Activated naive CD8-positive, alpha-beta T cell treated with anti-CD3 and anti-CD28 coated beads for 36 hours (primary cell): ENCODE results near the gene RNU2-1. TPM values are rescaled to one million over a fixed set of nuclear protein-coding genes. Genes with fewer than 3 reads are reported as not detected.
A peak's percentile ranks its signal among the peaks of the same experiment; 100 is the strongest.
"Not testable (repeated sequence)": the region's sequence is repeated elsewhere in the genome, so short reads cannot be mapped to it uniquely, and the experiment has no call there.

ENCODE experiments used
- DNase-seq: peaks from one replicate; pipeline ENCODE4 v3.0.0; 2021
- H3K27ac Mint-ChIP-seq: one replicate; pipeline ENCODE4 v1.8.0; 2022; ENCODE audit warnings: mild to moderate bottlenecking, moderate library complexity, mixed read lengths
- H3K27me3 Mint-ChIP-seq: one replicate; pipeline ENCODE4 v1.8.0; 2022; ENCODE audit warnings: mild to moderate bottlenecking, mixed read lengths
- H3K36me3 Mint-ChIP-seq: one replicate; pipeline ENCODE4 v1.8.0; 2021; ENCODE audit warnings: mild to moderate bottlenecking, mixed read lengths
- H3K4me1 Mint-ChIP-seq: one replicate; pipeline ENCODE4 v1.8.0; 2021; ENCODE audit warnings: mixed read lengths
- H3K4me3 Mint-ChIP-seq: one replicate; pipeline ENCODE4 v1.8.0; 2022; ENCODE audit warnings: mild to moderate bottlenecking, moderate library complexity, mixed read lengths
- H3K9me3 Mint-ChIP-seq: one replicate; pipeline ENCODE4 v1.8.0; 2022; ENCODE audit warnings: mixed read lengths
- total RNA-seq, 2 experiments: library from RNA; stranded (reverse); gene quantifications; one replicate each; pipeline ENCODE4 v1.2.3, GENCODE V29; 2021

The RNU2-1 gene
- total RNA-seq = 1,000 to 10,000 TPM; 3,764 to 4,468 TPM

DNA sequence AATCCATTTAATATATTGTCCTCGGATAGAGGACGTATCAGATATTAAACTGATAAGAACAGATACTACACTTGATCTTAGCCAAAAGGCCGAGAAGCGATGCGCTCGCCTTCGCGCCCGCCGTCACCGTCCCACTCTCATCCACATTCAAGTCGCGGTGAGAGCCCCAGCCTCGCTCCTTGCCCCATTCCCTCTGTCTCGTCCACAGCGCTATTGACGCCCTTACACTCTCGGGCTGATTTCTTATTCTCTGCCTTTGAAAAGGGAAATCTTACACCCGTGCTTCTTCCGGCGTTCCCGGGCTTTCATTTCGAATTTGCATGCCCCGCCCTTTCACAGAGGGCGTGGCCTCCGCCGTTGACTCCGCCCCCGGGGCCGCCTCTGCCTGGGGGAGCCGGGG is at the start of gene RNU2-1:
TSS of gene RNU2-1 (minus strand) at position 101 of the 400 bp plus-strand sequence.
- H3K27ac Mint-ChIP-seq = not testable (repeated sequence)

GRCh38 chr17:43272914-43273313 is 39.1 kb upstream of the RNU2-1 start:
- not testable (repeated sequence) for H3K4me1 Mint-ChIP-seq, H3K27me3 Mint-ChIP-seq, H3K9me3 Mint-ChIP-seq, DNase-seq, H3K36me3 Mint-ChIP-seq, H3K4me3 Mint-ChIP-seq, H3K27ac Mint-ChIP-seq

More for the DNA sequence above, at the start of gene RNU2-1:
- H3K27me3 Mint-ChIP-seq, DNase-seq, H3K9me3 Mint-ChIP-seq, H3K4me3 Mint-ChIP-seq, H3K4me1 Mint-ChIP-seq, H3K36me3 Mint-ChIP-seq: not testable (repeated sequence)

DNA sequence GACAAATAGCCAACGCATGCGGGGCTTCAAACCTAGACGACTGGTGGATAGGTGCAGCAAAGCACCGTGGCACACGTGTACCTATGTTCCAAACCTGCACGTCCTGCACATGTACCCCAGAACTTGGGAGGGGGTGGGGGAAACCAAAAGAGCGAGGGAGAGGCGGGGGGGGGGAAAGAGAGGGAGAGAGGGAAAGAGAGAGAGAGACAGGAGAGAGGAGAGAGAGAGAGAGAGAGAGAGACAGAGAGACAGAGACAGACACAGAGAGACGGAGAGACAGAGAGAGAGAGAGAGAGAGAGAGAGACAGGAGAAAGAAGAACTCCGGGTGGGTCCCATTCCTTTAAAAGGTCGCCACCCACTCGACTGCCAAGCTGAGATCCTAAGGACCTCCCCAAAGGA is 38.7 kb upstream of the RNU2-1 start:
- Mint-ChIP-seq H3K4me3 (peak overlapping the region; percentile 4), H3K27ac (peak overlapping the region; percentile 21)
- not testable (repeated sequence) for H3K4me1 Mint-ChIP-seq, H3K36me3 Mint-ChIP-seq, H3K9me3 Mint-ChIP-seq, DNase-seq, H3K27me3 Mint-ChIP-seq

DNA sequence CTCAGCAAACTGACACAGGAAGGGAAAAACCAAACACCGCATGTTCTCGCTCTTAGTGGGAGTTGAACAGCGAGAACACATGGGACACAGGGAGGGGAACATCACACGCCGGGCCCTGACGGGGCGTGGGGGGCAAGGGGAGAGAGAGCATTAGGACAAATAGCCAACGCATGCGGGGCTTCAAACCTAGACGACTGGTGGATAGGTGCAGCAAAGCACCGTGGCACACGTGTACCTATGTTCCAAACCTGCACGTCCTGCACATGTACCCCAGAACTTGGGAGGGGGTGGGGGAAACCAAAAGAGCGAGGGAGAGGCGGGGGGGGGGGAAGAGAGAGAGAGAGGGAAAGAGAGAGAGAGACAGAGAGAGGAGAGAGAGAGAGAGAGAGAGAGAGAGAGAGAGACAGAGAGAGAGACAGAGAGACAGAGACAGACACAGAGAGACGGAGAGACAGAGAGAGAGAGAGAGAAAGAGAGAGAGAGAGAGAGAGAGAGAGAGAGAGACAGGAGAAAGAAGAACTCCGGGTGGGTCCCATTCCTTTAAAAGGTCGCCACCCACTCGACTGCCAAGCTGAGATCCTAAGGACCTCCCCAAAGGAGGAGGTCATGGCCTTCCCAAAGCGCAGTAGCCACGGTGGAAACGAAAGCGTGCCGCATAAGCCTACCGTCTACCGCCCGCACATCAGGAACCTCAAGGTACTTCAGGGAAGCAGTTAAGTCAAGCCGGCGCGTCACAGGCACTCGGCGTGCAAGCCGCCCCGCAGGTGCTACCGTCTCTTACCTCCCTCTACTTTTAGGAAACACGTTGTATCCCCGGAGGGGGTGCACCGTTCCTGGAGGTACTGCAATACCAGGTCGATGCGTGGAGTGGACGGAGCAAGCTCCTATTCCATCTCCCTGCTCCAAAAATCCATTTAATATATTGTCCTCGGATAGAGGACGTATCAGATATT is 37.1 kb upstream of the RNU2-1 start:
- not testable (repeated sequence) for H3K4me1 Mint-ChIP-seq, DNase-seq, H3K9me3 Mint-ChIP-seq, H3K36me3 Mint-ChIP-seq, H3K27ac Mint-ChIP-seq, H3K27me3 Mint-ChIP-seq, H3K4me3 Mint-ChIP-seq

DNA sequence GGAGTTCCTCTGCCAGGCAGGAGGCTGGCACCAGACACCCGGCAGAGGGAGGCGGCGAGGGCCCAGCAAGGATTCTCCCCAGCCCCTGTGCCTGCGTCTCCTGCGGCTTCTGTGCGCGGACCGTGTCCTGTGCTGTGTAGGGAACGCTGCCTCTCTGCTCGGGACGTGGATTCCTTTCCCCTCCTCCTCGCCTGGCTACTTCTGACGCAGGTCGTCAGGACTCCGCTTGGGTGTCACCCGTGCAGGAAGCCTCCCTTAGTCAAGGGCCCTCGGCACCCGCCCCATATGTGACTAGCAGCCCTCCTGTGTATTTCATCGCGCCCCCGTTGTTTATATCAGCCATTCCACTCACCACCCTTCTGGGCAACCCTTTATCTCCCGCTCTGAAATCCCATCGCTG is 12.7 kb upstream of the RNU2-1 start:
- H3K9me3 Mint-ChIP-seq, H3K36me3 Mint-ChIP-seq, H3K27ac Mint-ChIP-seq, H3K4me3 Mint-ChIP-seq, H3K4me1 Mint-ChIP-seq, H3K27me3 Mint-ChIP-seq: not testable (repeated sequence)
- DNase-seq = peak; percentile 50

- not testable (repeated sequence) for H3K27me3 Mint-ChIP-seq, H3K9me3 Mint-ChIP-seq, H3K4me1 Mint-ChIP-seq, H3K27ac Mint-ChIP-seq, H3K36me3 Mint-ChIP-seq, H3K4me3 Mint-ChIP-seq, DNase-seq
Observed at GRCh38 chr17:43240596-43241352, 7.0 kb upstream of the RNU2-1 start.

DNA sequence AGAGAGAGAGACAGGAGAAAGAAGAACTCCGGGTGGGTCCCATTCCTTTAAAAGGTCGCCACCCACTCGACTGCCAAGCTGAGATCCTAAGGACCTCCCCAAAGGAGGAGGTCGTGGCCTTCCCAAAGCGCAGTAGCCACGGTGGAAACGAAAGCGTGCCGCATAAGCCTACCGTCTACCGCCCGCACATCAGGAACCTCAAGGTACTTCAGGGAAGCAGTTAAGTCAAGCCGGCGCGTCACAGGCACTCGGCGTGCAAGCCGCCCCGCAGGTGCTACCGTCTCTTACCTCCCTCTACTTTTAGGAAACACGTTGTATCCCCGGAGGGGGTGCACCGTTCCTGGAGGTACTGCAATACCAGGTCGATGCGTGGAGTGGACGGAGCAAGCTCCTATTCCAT is 5.8 kb upstream of the RNU2-1 start:
- not testable (repeated sequence) for H3K36me3 Mint-ChIP-seq, DNase-seq, H3K27me3 Mint-ChIP-seq, H3K27ac Mint-ChIP-seq, H3K4me3 Mint-ChIP-seq, H3K4me1 Mint-ChIP-seq, H3K9me3 Mint-ChIP-seq

- H3K36me3 Mint-ChIP-seq, H3K27me3 Mint-ChIP-seq, H3K4me3 Mint-ChIP-seq, H3K27ac Mint-ChIP-seq, H3K9me3 Mint-ChIP-seq, H3K4me1 Mint-ChIP-seq, DNase-seq: not testable (repeated sequence)
Observed at GRCh38 chr17:43233263-43233662, 514 bp downstream of the RNU2-1 start.

- H3K36me3 Mint-ChIP-seq, H3K4me3 Mint-ChIP-seq, H3K27me3 Mint-ChIP-seq, H3K9me3 Mint-ChIP-seq, H3K4me1 Mint-ChIP-seq, H3K27ac Mint-ChIP-seq: not testable (repeated sequence)
- DNase-seq = peak; percentile 24
Observed at GRCh38 chr17:43232021-43232699, 1.6 kb downstream of the RNU2-1 start.

- H3K27ac Mint-ChIP-seq, DNase-seq, H3K36me3 Mint-ChIP-seq, H3K4me3 Mint-ChIP-seq, H3K9me3 Mint-ChIP-seq, H3K27me3 Mint-ChIP-seq, H3K4me1 Mint-ChIP-seq: not testable (repeated sequence)
Observed at GRCh38 chr17:43231205-43232020, 2.4 kb downstream of the RNU2-1 start.

DNA sequence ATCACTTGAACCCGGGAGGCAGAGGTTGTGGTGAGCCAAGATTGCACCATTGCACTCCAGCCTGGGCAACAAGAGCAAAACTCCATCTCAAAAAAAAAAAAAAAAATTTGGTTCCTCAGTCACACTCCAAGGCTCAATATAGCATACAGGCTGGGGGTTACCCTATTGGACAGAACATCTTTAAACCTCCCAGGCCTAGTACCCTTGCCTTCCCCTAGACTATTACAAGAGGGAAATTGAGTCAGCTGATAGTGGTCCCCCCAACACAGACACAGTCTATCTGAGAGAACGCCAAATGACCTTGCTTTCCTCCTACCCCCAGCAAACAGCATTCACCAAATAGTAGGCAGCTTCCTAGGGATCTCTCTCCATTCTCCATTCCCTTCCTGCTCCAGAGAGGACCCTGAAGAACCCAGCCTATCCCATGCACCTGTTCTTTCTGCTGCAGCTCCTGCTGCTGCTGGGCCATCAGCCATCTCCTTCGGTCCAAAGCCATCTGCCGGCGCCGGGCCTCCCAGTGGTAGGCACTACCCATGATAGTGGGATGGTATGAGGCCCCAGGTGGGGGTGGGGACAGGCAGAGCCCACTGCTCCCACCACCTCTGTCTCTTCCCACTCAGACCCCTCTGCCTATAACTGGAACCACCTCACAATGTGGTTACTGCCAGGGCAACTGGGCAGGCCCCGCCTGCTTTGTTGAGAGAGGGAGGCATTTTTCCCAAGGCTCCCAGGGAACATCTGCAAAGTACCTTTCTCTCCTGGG is 5.6 kb downstream of the RNU2-1 start, which contains the start of gene CCDC200:
TSS of gene CCDC200 (minus strand) at position 604 of the 763 bp plus-strand sequence. CDS start at position 535, 69 bp downstream.
- H3K4me3 Mint-ChIP-seq, H3K27me3 Mint-ChIP-seq, DNase-seq, H3K4me1 Mint-ChIP-seq, H3K36me3 Mint-ChIP-seq, H3K9me3 Mint-ChIP-seq, H3K27ac Mint-ChIP-seq: not testable (repeated sequence)

DNA sequence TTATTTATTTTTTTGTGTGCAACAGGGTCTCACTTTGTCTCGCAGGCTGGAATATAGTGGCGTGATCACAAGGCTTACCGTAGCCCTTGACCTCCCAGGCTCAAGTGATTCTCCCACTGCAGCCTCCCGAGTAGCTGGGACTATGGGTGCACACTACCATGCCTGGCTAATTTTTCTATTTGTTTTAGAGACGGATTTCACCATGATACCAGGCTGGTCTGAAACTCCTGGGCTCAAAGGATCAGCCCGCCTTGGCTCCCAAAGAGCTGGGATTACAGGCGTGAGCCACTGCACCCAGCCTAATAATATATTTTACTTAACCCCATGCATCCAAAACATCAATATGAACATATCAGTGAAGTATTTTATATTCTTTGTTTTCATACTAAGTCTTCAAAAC is 7.4 kb downstream of the RNU2-1 start:
- H3K36me3 Mint-ChIP-seq = peaks cover 6% of the 10 kb centered on the region
- no peaks in the 10 kb centered on the region for H3K27me3 Mint-ChIP-seq
- peaks cover 3% of the 10 kb centered on the region for H3K4me1 Mint-ChIP-seq
- no peak overlapping the region for H3K4me3 Mint-ChIP-seq
- no peak for DNase-seq
- H3K9me3 Mint-ChIP-seq = no peaks in the 10 kb centered on the region
- no peak overlapping the region for H3K27ac Mint-ChIP-seq

DNA sequence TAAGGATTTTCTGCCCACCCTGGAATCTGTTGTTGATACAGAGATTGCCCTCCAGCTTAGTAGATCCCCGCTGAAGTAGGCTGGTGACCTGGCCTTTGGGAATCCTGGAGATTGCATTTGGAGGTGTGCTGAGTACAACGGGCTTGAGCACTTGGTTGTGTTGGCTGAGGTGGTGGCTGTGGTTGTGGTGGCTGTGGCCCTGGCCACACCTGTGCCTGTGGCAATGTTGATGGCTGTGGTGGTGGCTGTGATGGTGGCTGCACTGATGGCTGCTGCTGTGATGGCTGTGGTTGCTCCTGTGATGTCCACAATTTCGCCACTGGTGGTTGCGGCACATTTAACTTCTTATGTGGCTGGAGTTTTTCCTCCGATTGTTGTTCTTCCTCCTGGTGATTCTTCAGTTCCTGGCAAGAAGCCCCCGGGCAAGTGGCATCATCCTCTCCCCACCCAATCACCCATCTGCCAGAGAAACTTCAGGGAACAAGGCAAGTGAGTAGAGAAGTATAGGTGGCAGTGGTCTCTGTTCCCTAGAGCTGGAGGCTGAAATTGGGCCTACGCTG is 9.6 kb downstream of the RNU2-1 start:
- Mint-ChIP-seq H3K27me3 (no peaks in the 10 kb centered on the region), H3K27ac (no peak overlapping the region), H3K4me1 (peaks cover 9% of the 10 kb centered on the region), H3K4me3 (no peak overlapping the region), H3K36me3 (peaks cover 8% of the 10 kb centered on the region), H3K9me3 (no peaks in the 10 kb centered on the region)
- no peak for DNase-seq
